Fibroblast of skin of right biceps (primary cell): ENCODE data around the gene C2orf76.
A peak's percentile ranks its signal among the peaks of the same experiment; 100 is the strongest.
"Not testable (repeated sequence)": the region's sequence is repeated elsewhere in the genome, so short reads cannot be mapped to it uniquely, and the experiment has no call there.

ENCODE experiments used
- DNase-seq: peaks from one replicate; pipeline ENCODE4 v3.0.0-alpha.2; 2013

The C2orf76 gene

DNA sequence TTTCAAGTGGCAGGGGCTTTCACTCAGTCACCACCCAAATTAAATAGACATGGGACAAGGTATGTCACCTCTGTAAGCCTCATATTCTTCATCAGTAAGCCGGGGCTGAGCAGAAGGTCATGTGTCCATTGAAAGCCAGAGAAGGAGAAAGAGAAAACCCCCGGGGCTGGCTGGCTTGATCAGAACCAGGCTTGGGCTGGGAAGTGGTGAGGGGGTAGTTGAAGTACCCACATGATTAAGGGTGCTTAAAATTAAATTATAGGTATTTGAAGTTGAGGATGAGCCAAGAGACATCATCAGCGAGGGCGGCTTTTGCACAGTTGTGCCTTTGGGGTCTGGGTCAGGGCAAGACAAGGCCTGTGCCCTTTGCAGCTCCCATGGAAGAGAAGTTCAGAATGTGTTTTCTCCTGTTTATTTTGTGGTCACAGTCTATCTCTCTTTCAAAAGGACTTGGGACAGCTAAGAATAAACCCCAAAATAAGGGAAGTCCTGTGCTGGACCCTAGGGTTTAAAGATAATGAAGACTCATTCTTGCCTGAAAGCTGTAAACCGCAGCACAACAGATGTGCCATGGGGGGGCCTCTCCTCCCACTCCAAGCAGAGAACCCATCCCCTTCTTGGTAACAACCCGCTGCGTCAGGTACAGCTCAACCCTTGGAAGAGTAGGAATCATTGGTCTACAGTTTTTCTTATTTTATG is 10.8 kb upstream of the C2orf76 start:
- DNase-seq = no peak

GRCh38 chr2:119376810-119377209 is 10.2 kb upstream of the C2orf76 start:
- DNase-seq = no peak

- DNase-seq = not testable (repeated sequence)
Measured at GRCh38 chr2:119376406-119376805, 9.8 kb upstream of the C2orf76 start.

- DNase-seq = not testable (repeated sequence)
Measured at GRCh38 chr2:119373907-119374745, 7.5 kb upstream of the C2orf76 start.

DNA sequence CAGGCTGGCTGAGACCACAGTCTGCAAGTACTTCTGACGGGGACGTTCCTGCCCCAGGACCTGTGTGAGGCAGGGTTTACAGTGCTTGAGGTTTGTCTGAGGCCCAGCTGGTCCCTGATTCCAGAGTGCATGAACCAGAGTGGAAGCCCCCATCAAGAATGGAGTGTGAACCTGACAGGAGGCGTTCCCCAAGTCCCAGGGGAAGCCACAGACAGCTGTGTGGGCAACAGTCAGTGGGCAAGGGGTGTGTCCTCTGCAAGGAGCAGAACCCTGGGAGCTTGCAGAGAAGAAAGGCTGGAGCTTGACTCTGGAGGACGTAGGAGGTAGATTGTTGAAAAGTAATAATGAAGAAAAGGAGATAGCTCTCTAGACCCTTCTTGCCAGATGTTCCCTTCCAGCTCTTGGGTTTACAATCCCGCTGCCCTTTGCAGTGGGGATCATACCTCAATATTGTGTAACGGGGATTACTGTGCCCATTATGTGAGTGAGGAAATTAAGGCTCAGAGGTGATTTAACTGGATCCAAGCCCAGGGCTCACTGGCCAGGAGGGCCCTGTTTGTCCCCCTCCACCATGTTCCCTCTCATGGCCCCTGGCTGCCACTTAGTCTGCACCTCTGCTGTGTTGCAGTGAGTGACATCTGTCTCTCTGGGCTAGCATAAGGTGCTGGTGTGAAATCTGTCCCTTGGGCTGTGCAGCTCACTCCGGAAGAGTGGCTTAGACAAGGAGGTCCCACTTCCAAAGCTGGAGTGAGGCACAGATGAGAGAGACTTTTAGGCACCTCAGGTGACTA is 6.3 kb upstream of the C2orf76 start:
- no peak for DNase-seq

- DNase-seq = no peak
Measured at GRCh38 chr2:119371111-119371510, 4.5 kb upstream of the C2orf76 start.

GRCh38 chr2:119369845-119370244 is 3.2 kb upstream of the C2orf76 start:
- no peak for DNase-seq

DNA sequence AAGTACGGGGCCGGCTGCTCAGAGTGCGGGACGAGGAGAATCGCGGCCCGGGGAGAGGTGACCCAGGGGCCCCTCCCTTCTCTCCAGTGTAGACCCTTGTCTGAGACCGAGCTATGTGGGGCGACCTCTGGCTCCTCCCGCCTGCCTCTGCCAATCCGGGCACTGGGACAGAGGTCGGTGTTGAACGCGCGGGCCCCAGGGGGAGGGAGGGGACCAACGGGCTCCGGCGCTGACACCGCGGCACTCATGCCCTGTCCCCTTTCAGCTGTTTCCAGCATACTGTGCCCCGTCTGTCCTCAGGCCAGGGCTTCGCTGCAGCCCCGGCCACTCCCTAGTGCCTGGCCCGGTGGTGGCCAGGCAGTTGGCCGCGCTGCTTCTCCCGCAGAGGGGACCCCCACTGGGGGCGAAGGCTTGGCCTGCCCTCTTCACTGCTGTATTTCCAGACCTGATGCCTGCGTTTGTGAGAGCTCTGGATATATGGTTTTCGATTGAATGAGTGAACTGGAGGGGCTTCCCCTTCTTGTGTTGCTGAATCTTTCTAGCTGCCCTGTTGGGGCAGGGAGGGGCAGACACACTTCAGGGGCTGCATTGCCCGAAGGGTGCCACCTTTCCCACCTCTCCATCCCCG is 952 bp upstream of the C2orf76 start:
- DNase-seq = peak; percentile 29

DNA sequence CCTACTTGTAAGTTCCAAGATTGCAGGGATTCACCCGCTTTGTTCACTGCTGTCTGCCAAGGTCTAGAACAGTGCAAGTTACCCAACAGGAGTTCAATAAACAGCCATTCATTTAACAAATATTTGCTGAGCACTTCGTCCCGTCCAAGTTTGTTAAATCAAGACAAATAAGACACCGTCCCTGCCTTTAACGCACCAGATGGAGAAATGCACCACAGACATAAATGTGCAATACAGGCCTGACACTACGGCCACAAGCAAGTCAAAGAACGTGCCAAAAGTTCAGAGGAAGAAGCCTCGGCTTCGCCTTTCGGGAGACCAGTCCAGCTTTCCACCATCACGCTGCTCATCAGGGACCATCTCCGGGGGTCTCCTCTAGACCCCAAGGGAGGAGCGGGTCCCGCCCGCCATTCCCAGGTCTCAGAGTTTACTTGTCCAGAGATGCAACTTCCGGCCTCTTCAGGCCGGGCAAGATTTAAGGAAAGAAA is 429 bp downstream of the C2orf76 start:
- peak; percentile 14 for DNase-seq

- DNase-seq = no peak
Measured at GRCh38 chr2:119365436-119365835, 1.2 kb downstream of the C2orf76 start.

- DNase-seq = no peak
Measured at GRCh38 chr2:119364798-119365197, 1.8 kb downstream of the C2orf76 start.

DNA sequence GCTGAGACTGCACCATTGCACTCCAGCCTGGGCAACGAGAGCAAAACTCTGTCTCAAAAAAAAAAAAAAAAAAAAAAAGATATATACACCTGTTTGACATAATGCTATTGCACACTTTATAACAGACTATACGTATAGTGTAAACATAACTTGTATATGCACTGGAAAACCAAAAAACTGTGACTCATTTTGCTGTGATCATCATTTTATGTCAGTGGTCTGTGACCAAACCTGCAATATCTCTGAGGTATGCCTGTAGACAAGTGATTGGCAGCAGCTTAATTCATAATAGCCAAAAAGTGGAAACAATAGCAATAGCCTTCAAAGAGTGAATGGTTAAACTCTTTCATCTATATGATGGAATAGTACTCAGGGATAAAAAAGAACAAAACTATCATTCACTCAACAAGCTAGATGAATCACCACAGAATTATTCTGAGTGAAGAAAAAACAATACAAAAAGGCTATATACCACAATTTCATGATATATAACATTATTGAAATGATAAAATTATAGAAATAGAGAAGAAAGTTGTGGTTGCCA is 6.1 kb downstream of the C2orf76 start:
- no peak for DNase-seq

- DNase-seq = no peak
Measured at GRCh38 chr2:119359774-119360173, 6.9 kb downstream of the C2orf76 start.

GRCh38 chr2:119354860-119355259 is 11.8 kb downstream of the C2orf76 start:
- DNase-seq = no peak

DNA sequence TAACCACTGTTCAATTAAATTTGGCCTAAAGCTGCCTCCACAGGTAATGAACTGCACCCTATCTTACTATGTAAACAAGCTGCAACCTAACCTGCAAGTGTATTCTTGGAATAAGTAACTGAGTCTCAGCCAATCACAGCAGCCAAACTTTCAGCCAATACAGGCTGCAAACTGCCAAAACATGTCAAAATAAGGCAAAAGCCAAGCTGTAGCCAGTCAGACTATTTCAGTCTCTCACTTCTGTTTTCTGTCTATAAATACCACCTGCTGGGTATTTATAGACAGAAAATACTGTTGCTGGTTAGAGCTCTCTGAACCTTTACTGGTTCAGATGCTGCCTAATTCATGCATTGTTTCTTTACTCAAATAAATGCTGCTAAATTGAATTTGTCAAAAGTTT is 14.3 kb downstream of the C2orf76 start:
- no peak for DNase-seq

GRCh38 chr2:119350311-119350998 is 16.2 kb downstream of the C2orf76 start:
- no peak for DNase-seq

GRCh38 chr2:119349289-119349688 is 17.3 kb downstream of the C2orf76 start:
- no peak for DNase-seq

GRCh38 chr2:119341684-119342083 is 24.9 kb downstream of the C2orf76 start:
- DNase-seq = no peak

DNA sequence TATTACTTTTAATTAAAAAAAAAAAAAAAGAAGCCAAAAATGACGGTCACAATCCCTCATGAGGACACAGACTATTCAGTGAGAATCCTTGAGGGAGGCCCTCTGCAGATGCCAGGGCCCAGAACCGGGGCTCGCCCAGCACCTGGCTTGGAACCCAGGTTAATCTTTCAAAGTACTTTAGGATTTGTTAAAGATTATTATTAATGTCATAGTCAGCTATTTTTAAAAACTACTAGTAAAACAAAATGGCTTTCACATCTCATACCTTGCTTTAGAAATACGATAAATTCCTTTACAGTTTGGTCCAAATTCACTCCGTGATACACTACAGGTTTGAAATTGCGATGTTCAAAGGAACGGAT is 27.1 kb downstream of the C2orf76 start:
- no peak for DNase-seq

DNA sequence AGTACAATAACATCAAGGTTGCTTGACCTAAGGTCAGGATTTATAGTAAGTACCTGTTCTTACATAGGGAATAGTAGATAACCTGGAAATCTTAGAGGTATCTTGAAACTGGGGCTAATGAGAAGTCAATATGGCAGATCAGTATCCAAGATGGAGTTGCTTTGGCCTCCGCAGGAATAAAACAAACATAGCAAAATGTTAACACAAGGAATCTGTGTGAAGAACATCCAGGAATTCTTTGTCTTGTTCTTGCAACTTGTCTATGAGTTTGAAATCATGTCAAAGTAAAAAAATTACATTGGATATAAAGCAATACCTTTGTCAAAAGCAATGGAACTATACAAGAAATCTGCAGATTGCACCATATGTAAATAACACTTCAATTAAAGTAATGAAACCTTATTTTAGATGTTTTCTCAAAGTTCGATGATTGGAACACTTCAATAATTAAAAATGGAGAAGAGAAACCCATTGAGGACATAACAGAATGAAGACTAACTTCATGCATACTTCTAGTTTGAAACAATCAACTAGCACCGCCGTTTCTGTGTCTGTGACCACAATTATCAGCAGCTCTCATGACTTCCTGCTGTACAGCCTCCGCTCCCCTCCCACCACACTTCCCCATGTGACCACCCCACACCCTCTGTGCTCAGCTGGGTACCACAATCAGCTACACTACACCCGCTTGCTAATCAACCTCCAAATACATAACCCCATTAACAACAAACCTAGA is 27.6 kb downstream of the C2orf76 start:
- DNase-seq = no peak

- DNase-seq = no peak
Measured at GRCh38 chr2:119338272-119338671, 28.4 kb downstream of the C2orf76 start.
